Activated naive CD4-positive, alpha-beta T cell treated with anti-CD3 and anti-CD28 coated beads, Interleukin-2, amount 10 ng/mL, durations not matched to agents 7 days and 5 days (primary cell): Measurements from ENCODE around the gene MCM9.

Experiments used
- CTCF ChIA-PET: fragments of 350-600 bp; sonication (Branson Sonifier 250); formaldehyde crosslinking; loops from one replicate; lab custom pipeline; 2021; ENCODE audit warnings: antibody characterized with exemption; lab: Charles Lee
- DNase-seq: peaks from one replicate; pipeline ENCODE4 v3.0.0-alpha.2; 2020
- H3K27ac Mint-ChIP-seq: one replicate; pipeline ENCODE4 v1.8.0; 2021; ENCODE audit warnings: mild to moderate bottlenecking, moderate library complexity, mixed read lengths
- H3K27me3 Mint-ChIP-seq: one replicate; pipeline ENCODE4 v1.8.0; 2021; ENCODE audit warnings: mild to moderate bottlenecking, mixed read lengths
- H3K36me3 Mint-ChIP-seq: one replicate; pipeline ENCODE4 v1.8.0; 2021; ENCODE audit warnings: mixed read lengths
- H3K4me1 Mint-ChIP-seq: one replicate; pipeline ENCODE4 v1.8.0; 2021; ENCODE audit warnings: mixed read lengths
- H3K4me3 Mint-ChIP-seq: one replicate; pipeline ENCODE4 v1.8.0; 2021; ENCODE audit warnings: mild to moderate bottlenecking, moderate library complexity, mixed read lengths
- H3K9me3 Mint-ChIP-seq: one replicate; pipeline ENCODE4 v1.8.0; 2021; ENCODE audit warnings: mixed read lengths

The MCM9 gene

DNA sequence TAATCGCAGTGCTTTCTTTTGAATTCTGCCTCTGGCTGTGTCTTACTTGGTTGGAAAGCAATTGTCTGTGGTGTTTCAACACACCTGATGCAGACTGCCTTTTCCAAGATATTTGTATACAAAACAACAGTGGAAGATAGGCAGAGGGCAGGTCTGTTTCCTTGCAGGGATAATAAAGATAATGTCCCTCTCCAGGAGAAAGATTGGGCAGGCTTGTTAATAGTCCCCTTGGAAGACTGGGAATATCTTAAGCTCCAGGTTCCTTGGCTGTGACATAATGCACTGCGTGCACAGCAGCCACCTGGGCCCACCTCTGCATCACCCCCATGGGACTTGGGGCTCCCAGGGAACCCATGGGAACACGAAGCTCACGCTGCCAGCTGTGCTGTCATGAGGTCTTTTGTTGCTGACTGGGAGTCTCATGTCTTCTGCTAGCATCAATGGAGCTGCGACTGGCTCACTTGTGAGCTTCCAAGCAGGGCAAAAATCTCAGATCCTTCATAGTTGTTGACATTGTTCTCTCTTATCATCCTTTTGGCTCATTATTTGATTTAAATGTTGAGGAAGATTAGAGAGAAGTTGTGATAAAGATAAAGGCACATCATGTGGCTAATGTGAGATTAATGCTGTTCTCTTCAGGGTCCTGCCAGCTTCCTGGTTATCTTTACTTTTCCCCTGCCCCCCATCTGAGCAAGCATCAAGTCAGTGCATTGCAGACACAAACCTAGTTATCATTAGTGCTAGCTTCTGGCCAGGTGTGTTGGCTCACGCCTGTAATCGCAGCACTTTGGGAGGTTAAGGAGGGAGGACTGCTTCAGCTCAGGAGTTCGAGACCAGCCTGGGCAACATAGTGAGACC is 148.1 kb downstream of the MCM9 start:
- CTCF ChIA-PET: interaction anchor here (0.6 to 2.5 kb wide), 5 partner anchors 10 to 325 kb away, joined by 3 to 13 read pairs (median 3); no protein-coding TSS in a partner anchor
- peaks cover 6% of the 10 kb centered on the region for H3K27me3 Mint-ChIP-seq
- peaks cover 5% of the 10 kb centered on the region for H3K36me3 Mint-ChIP-seq
- no peak for DNase-seq
- H3K27ac Mint-ChIP-seq: no peak overlapping the region
- peaks cover 20% of the 10 kb centered on the region for H3K4me1 Mint-ChIP-seq
- H3K4me3 Mint-ChIP-seq: no peak overlapping the region
- H3K9me3 Mint-ChIP-seq: peaks cover 5% of the 10 kb centered on the region

DNA sequence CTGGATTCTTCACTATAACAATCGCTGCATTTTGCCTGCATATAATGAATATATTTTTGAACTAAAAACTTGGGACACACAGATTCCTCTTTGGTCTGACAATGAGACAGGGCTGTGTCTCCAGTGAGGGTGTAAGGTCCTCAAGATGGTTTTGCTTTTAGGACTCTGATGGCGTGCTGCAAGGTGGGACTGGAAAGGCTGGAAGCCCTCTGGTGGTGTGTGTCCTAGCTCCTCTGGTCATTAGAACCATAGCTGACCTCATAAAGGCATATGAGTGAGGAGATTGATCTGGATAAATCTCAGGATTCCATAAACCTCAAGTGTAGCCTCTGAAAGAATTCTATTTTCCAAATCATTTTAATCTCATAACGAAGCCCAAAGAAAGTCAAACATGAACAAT is 149.4 kb downstream of the MCM9 start:
- peaks cover 14% of the 10 kb centered on the region for H3K27me3 Mint-ChIP-seq
- H3K4me3 Mint-ChIP-seq: no peak overlapping the region
- H3K36me3 Mint-ChIP-seq: peaks cover 1% of the 10 kb centered on the region
- H3K9me3 Mint-ChIP-seq: no peaks in the 10 kb centered on the region
- no peak for DNase-seq
- no peak overlapping the region for H3K27ac Mint-ChIP-seq
- CTCF ChIA-PET: interaction anchor here (1.7 kb wide), 1 partner anchor 220 kb away, joined by 4 read pairs; no protein-coding TSS in a partner anchor
- peaks cover 16% of the 10 kb centered on the region for H3K4me1 Mint-ChIP-seq

DNA sequence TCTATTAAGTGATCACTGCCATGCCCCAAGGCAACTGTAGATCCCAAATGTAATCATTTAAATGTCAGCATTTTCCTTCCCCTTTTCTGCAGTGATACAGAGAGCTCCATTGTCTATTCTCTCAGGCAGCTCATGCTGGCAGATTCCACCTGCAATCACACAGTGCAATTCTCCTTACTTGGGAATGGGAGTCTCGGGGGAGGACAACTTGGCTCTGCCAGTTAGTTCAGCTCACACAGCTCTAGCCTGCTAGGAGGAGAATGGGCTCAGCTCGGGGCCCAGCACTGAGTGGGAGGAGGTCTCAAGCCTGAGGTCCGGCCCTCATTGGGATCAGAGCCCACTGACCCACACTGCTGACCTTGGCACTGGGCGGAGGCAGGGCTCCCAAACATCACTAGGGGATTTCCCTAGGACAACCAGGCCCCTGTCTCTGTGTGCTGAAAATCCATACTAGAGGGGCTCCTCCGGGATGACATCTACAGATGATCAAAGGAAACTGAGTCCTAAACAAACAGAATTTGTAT is 150.3 kb downstream of the MCM9 start:
- H3K36me3 Mint-ChIP-seq: peaks cover 1% of the 10 kb centered on the region
- no peak overlapping the region for H3K4me3 Mint-ChIP-seq
- H3K27ac Mint-ChIP-seq: no peak overlapping the region
- peaks cover 14% of the 10 kb centered on the region for H3K27me3 Mint-ChIP-seq
- CTCF ChIA-PET: interaction anchor here (1.7 to 1.8 kb wide), 2 partner anchors 16 to 219 kb away, joined by 4 to 7 read pairs; no protein-coding TSS in a partner anchor
- no peak for DNase-seq
- H3K4me1 Mint-ChIP-seq: peaks cover 16% of the 10 kb centered on the region
- no peaks in the 10 kb centered on the region for H3K9me3 Mint-ChIP-seq

DNA sequence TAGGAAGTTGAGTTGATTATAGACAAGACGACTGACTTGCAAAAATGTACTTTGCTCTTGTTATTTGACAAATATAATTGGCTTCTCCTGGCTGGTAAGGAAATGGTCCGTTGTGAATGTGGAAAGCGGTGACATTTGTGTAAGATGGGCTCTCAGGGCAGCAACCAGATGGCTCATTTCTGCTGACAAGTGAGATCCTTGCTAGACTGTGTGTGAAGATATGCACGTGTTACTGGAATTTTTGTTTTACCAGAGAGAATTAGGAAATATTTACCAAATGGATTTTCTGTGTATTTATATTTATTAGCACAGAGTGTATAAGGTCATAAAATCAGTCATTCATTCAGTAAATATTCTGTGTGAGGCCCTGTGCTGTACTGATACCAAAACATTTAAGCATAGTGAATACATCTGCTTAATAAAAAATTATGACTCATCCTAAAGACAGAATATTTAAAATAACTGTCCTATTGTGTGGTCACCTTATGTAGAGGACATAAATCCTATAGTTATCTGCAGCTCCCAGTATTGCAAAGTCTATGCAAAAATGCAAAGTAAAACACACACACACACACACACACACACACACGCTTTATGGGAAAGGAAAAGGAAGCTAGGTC is 150.9 kb downstream of the MCM9 start:
- peaks cover 14% of the 10 kb centered on the region for H3K4me1 Mint-ChIP-seq
- H3K27me3 Mint-ChIP-seq: peaks cover 18% of the 10 kb centered on the region
- no peak overlapping the region for H3K27ac Mint-ChIP-seq
- CTCF ChIA-PET: interaction anchor here (1.7 to 1.8 kb wide), 2 partner anchors 17 to 219 kb away, joined by 4 to 7 read pairs; no protein-coding TSS in a partner anchor
- H3K36me3 Mint-ChIP-seq: no peaks in the 10 kb centered on the region
- no peak overlapping the region for H3K4me3 Mint-ChIP-seq
- DNase-seq: no peak
- no peaks in the 10 kb centered on the region for H3K9me3 Mint-ChIP-seq

DNA sequence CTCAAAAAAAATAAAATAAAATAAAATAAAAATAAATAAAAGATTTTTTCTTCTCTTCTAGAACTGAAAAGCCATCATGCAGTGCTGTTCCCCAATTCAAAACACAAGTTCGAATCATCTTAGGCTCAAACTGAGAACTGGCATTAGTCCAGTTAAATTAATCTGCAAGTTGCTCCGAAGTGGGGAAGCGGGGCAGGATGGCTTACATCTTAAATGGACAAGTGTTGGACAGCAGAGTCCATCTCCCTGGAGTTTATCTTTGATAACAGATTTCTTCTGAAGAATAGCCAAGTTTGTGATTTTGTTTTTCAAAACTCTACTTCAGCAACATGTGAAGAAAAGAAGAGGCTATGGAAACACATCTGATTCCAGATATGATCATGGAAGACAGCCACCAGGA is 152.3 kb downstream of the MCM9 start:
- Mint-ChIP-seq H3K9me3 (no peaks in the 10 kb centered on the region), H3K4me1 (peaks cover 3% of the 10 kb centered on the region), H3K4me3 (no peak overlapping the region), H3K27ac (no peak overlapping the region), H3K36me3 (no peaks in the 10 kb centered on the region), H3K27me3 (peaks cover 21% of the 10 kb centered on the region)
- no peak for DNase-seq
- CTCF ChIA-PET: interaction anchor here (1.8 kb wide), 1 partner anchor 18 kb away, joined by 7 read pairs; no protein-coding TSS in a partner anchor

DNA sequence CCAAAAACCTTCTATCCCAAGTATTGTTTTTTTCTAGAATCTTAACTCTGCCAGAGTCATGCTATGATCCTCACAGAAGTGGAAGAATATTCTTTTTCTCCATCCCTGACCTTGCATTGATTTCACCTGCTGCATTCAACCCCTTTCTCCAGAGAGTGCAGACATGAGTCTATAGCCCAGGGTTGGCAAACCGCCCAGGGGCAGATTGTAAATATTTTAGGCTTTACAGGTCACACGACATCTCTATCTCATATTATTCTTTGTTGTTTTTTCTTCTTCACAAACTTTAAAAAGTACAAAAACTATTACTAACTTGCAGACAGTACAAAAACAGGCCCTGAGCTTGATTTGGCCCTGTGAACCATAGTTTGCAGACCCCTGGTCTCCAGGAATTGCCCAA is 153.1 kb downstream of the MCM9 start:
- H3K36me3 Mint-ChIP-seq: no peaks in the 10 kb centered on the region
- H3K27ac Mint-ChIP-seq: no peak overlapping the region

DNA sequence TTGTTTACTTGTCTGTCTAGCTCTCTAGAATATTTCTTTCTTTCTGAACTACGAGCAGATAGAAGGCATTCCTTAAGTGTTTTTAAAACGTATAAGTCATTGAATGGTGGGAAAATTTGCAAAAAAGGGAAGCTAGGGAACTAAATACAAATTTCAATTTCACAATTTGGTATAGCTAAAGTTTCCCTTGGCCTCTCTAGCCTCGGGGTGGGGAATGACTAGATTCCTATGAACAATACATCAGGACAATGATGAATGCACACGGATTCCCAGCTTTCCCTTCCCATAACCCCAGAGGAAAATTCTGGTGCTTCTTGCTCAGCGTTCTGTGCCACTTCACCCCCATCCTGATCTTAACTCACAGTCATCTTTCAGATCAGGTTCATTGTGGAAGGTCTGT is 154.3 kb downstream of the MCM9 start:
- H3K4me3 Mint-ChIP-seq: no peak overlapping the region
- H3K4me1 Mint-ChIP-seq: peaks cover 14% of the 10 kb centered on the region
- CTCF ChIA-PET: interaction anchor here (1.8 kb wide), 2 partner anchors 10 to 215 kb away, joined by 9 to 13 read pairs; no protein-coding TSS in a partner anchor
- H3K27me3 Mint-ChIP-seq: peaks cover 21% of the 10 kb centered on the region
- H3K36me3 Mint-ChIP-seq: no peaks in the 10 kb centered on the region
- H3K9me3 Mint-ChIP-seq: no peaks in the 10 kb centered on the region
- H3K27ac Mint-ChIP-seq: no peak overlapping the region
- no peak for DNase-seq

More for the DNA sequence above, 153.1 kb downstream of the MCM9 start:
- DNase-seq: no peak
- H3K27me3 Mint-ChIP-seq: peaks cover 21% of the 10 kb centered on the region
- H3K4me3 Mint-ChIP-seq: no peak overlapping the region
- no peaks in the 10 kb centered on the region for H3K9me3 Mint-ChIP-seq
- H3K4me1 Mint-ChIP-seq: peaks cover 8% of the 10 kb centered on the region
- CTCF ChIA-PET: no interaction called here

DNA sequence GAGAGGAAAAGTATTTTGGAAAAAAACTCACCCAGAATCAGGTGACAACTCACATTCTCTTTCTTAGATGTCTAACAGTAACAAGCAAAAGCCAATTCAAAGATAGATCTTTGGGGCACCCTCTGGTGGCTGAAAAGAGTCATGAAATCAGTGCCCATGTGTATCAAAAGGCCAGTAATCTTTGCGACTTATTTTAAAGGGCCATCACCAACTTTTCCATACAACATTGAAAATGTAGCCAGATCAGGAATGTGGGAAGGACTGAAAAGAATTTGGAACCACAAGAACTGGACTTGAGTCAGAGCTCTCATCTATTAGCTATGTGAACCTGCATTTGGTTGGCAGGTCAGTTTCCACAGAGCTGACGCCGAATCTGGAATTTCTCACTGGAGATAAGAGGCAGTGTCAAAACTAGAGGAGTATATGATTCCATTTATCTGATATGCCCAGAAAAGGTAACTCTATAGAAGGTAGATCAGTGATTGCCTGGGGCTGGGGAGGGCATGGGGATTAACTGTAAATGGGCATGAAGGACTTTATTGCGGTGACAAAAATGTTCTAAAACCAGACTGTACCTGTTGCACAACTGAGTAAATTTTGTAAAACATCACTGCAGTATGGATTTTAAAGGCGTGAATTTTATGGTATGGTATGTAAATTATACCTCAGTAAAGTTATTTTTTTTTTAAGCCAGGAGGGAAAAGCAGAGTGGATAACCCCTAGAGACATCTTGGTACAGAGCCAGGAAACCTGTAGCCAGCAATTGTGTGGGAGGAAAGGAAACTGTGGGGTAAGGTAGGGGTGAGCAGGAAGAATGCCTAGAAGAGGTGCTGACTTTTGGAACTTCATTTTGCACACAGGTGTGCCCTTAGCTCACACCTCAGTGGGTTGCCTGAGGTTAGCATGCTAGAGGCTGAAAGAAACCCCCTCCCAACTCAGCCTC is 158.1 kb downstream of the MCM9 start:
- H3K4me1 Mint-ChIP-seq: peaks cover 14% of the 10 kb centered on the region
- CTCF ChIA-PET: interaction anchor here (0.9 to 3.6 kb wide), 11 partner anchors 10 to 492 kb away, joined by 3 to 23 read pairs (median 5); no protein-coding TSS in a partner anchor
- H3K27me3 Mint-ChIP-seq: peaks cover 21% of the 10 kb centered on the region
- H3K36me3 Mint-ChIP-seq: no peaks in the 10 kb centered on the region
- no peak overlapping the region for H3K4me3 Mint-ChIP-seq
- no peak overlapping the region for H3K27ac Mint-ChIP-seq
- DNase-seq: peak; percentile 79
- no peaks in the 10 kb centered on the region for H3K9me3 Mint-ChIP-seq

DNA sequence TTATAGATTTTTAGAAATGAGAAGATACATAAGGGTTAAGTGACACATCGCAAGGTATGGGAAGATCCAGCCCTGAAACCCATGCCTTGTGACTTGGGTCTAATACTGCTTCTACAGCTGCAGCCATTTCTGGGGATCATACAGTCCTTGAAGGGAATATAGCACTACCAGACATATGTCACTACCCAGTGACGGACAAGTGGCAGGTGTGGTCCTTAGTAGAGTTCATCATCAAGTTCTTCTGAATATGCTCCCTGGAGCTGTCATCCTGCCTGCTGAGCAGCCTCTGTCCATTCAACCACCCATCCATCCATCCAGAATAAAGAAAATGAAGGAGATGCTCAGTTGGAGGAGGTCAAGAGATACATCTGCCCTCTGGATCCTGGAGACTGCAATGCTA is 159.6 kb downstream of the MCM9 start:
- Mint-ChIP-seq H3K4me1 (peaks cover 14% of the 10 kb centered on the region), H3K9me3 (no peaks in the 10 kb centered on the region), H3K4me3 (no peak overlapping the region), H3K27ac (no peak overlapping the region), H3K36me3 (no peaks in the 10 kb centered on the region), H3K27me3 (peaks cover 12% of the 10 kb centered on the region)
- CTCF ChIA-PET: interaction anchor here (0.8 to 3.6 kb wide), 7 partner anchors 8 to 491 kb away, joined by 3 to 23 read pairs (median 4); no protein-coding TSS in a partner anchor
- no peak for DNase-seq

DNA sequence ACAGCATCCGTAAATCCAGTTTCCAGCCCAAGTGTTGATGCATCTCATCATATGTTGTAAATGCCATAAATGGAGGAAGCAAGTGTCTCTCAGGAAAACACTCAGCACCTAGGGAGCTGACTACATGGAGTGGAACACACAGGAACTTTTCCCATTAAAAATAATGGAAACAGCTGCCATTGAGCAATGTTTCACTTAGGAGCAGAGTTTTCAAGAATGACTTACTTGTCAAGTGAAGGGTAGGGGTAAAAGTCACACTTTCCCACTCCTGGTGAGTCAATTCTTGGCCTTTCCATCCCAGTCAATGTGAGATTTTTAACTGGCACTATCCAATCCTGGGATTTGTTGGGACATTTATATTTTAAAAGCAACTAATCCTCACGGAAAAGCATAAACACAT is 160.4 kb downstream of the MCM9 start:
- Mint-ChIP-seq H3K4me1 (peaks cover 18% of the 10 kb centered on the region), H3K9me3 (no peaks in the 10 kb centered on the region), H3K27me3 (peaks cover 11% of the 10 kb centered on the region), H3K4me3 (no peak overlapping the region), H3K27ac (no peak overlapping the region), H3K36me3 (no peaks in the 10 kb centered on the region)
- no peak for DNase-seq
- CTCF ChIA-PET: interaction anchor here (1.4 kb wide), 1 partner anchor 24 kb away, joined by 4 read pairs; no protein-coding TSS in a partner anchor

DNA sequence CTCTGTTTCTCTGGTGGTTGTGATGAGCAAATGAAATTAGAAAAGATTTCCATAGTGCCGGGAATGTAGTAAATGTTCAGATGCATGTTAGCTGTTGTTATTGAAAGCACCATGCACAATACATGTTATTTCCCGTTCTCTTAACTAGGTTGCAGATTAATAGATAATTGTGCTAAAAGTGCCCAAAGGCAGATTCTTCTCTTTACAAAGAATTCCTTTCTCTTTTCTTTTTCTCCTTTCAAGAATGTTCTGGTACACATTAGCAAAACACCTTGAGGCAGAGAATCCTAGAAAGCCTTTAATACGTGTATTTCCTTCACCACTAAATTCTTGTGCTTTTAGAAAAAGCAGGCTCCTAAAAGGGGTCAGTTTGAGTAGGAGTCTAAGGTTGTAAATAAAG is 162.1 kb downstream of the MCM9 start:
- Mint-ChIP-seq H3K4me1 (peaks cover 32% of the 10 kb centered on the region), H3K9me3 (no peaks in the 10 kb centered on the region), H3K36me3 (no peaks in the 10 kb centered on the region), H3K4me3 (no peak overlapping the region), H3K27ac (no peak overlapping the region), H3K27me3 (peaks cover 5% of the 10 kb centered on the region)
- no peak for DNase-seq
- CTCF ChIA-PET: interaction anchor here (0.9 to 2.0 kb wide), 2 partner anchors 207 to 499 kb away, joined by 3 to 5 read pairs; no protein-coding TSS in a partner anchor

DNA sequence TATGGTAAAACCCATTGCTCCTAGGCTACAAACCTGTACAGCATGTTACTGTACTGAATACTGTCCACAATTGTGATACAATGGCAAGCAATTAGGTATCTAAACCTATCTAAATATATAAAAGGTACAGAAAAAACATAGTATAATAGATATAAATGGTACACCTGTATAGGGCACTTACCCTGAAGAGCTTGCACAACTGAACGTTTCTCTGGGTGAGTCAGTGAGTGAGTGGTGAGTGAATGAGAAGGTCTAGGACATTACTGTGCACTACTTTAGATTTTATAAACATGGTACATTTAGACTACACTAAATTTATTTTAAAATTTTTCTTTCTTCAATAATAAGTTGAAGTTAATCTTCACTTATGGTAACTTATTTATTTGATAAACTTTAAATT is 163.7 kb downstream of the MCM9 start:
- CTCF ChIA-PET: interaction anchor here (0.8 to 2.4 kb wide), 3 partner anchors 9 to 98 kb away, joined by 3 to 9 read pairs (median 3); no protein-coding TSS in a partner anchor
- no peak overlapping the region for H3K4me3 Mint-ChIP-seq
- DNase-seq: no peak
- no peaks in the 10 kb centered on the region for H3K9me3 Mint-ChIP-seq
- H3K36me3 Mint-ChIP-seq: no peaks in the 10 kb centered on the region
- H3K27me3 Mint-ChIP-seq: peaks cover 5% of the 10 kb centered on the region
- H3K27ac Mint-ChIP-seq: no peak overlapping the region
- H3K4me1 Mint-ChIP-seq: peaks cover 24% of the 10 kb centered on the region

DNA sequence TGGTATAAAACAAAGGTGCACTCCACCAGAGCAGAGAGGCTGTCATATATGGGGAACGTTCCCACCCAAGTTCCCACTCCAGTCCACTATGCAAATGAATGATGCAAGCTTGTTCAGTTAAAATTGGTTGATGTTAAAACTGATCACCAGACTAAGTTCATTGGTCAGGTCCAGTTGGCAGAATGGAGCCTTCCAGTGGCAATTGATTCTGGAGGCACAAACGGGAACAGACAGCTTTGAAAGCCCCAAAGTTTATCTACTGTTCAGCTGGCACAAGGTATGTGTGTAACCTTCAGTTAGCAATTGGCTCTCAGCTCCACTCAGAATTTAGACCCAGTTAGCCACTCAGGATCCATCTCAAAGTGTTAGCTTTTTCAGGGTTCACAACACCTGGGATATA is 164.1 kb downstream of the MCM9 start:
- CTCF ChIA-PET: interaction anchor here (0.8 to 2.4 kb wide), 3 partner anchors 9 to 98 kb away, joined by 3 to 9 read pairs (median 3); no protein-coding TSS in a partner anchor

More for the DNA sequence above, 164.1 kb downstream of the MCM9 start:
- Mint-ChIP-seq H3K27ac (no peak overlapping the region), H3K27me3 (peaks cover 5% of the 10 kb centered on the region), H3K9me3 (no peaks in the 10 kb centered on the region), H3K36me3 (no peaks in the 10 kb centered on the region), H3K4me3 (no peak overlapping the region), H3K4me1 (peaks cover 24% of the 10 kb centered on the region)
- DNase-seq: no peak
